Astrocyte (in vitro differentiated cells and primary cell): ENCODE data around the gene ZNF438.

ENCODE experiments used
- CTCF ChIP-seq: IDR thresholded peaks from 2 replicates; pipeline ENCODE4 v1.5.1; 2011; ENCODE audit warnings: low read depth, mild to moderate bottlenecking, inconsistent platforms, low read length, moderate library complexity; ENCODE audit not compliant: insufficient read depth
- EZH2 ChIP-seq: IDR thresholded peaks from 2 replicates; pipeline ENCODE4 v1.6.1; 2012; ENCODE audit warnings: mild to moderate bottlenecking, low read length, inconsistent platforms; ENCODE audit not compliant: insufficient read depth

- no peak for TF ChIP-seq CTCF
- TF ChIP-seq EZH2, result no peak
Observed at GRCh38 chr10:30832001-30832748, 199.5 kb downstream of the ZNF438 start.
